Activated CD8-positive, alpha-beta T cell treated with anti-CD3 and anti-CD28 coated beads, Interleukin-2, amount 10 ng/mL, durations not matched to agents 7 days and 5 days (primary cell): Measurements from ENCODE around the gene JPH3. TPM values are rescaled to one million over a fixed set of nuclear protein-coding genes. Genes with fewer than 3 reads are reported as not detected.
A peak's percentile ranks its signal among the peaks of the same experiment; 100 is the strongest.

Experiments
- ATAC-seq: fragments of 150-1000 bp; cut with Tn5 transposase; one replicate; pipeline ENCODE4 v1.10.0; 2021; ENCODE audit warnings: moderate library complexity
- CTCF ChIA-PET: fragments of 350-600 bp; sonication (Branson Sonifier 250); formaldehyde crosslinking; loops from one replicate; lab custom pipeline; 2021; ENCODE audit warnings: antibody characterized with exemption; lab: Charles Lee
- POLR2A ChIA-PET: fragments of 350-600 bp; sonication (Branson Sonifier 250); formaldehyde crosslinking; loops from one replicate; lab custom pipeline; 2021; ENCODE audit warnings: antibody characterized with exemption; lab: Charles Lee
- DNase-seq: peaks from one replicate; pipeline ENCODE4 v3.0.0-alpha.2; 2020
- H3K27ac Mint-ChIP-seq: one replicate; pipeline ENCODE4 v1.8.0; 2021; ENCODE audit warnings: mild to moderate bottlenecking, mixed read lengths
- H3K27me3 Mint-ChIP-seq: one replicate; pipeline ENCODE4 v1.8.0; 2021; ENCODE audit warnings: low read depth, mixed read lengths
- H3K36me3 Mint-ChIP-seq: one replicate; pipeline ENCODE4 v1.8.0; 2021; ENCODE audit warnings: low read depth, mixed read lengths
- H3K4me1 Mint-ChIP-seq: one replicate; pipeline ENCODE4 v1.8.0; 2021; ENCODE audit warnings: low read depth, mixed read lengths
- H3K4me3 Mint-ChIP-seq: one replicate; pipeline ENCODE4 v1.8.0; 2021; ENCODE audit warnings: mild to moderate bottlenecking, mixed read lengths
- H3K9me3 Mint-ChIP-seq: one replicate; pipeline ENCODE4 v1.8.0; 2022; ENCODE audit warnings: mixed read lengths; ENCODE audit not compliant: insufficient read depth
- total RNA-seq, 2 experiments: library from RNA; stranded (reverse); gene quantifications; one replicate each; pipeline ENCODE4 v1.2.3, GENCODE V29; 2021

JPH3 gene
- total RNA-seq, 2 experiments from 2014 or later, result not detected

DNA sequence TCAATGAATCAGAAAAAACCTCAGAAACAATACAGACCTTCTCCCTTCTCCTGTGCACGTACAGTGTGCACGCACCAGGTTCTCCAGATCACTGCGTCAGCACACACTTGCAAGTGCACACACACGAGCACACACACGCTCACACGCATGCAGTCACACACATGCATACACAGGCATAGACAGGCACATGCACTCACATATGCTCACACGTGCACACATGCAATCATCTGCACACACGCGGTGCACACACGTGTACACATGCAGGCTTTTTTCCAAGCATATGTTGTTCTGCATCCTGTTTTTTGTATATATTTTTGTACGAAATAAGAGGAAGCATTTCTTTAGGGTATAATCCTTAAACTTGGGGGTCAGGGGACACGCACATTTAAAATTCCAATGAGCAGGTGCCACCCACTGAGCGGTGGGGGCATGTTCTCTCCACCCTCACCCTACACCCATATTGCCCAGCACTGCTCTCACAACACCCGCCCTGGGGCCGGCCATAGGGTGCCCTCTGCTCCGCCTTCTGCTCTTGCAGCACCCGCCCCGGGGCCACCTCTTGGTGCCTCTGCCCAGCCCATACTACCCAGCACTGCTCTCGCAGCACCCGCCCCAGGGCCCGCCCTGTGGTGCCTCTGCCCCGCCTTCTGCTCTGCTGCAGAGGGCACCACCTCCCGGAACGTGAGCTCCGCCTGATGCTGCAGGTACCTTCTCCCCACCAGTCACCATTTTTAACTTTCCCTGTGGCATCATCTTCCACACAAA, 142.6 kb downstream of the JPH3 start:
- Mint-ChIP-seq H3K4me3 (no peak overlapping the region), H3K27me3 (no peaks in the 10 kb centered on the region), H3K36me3 (peaks cover 56% of the 10 kb centered on the region), H3K9me3 (no peaks in the 10 kb centered on the region), H3K4me1 (no peaks in the 10 kb centered on the region), H3K27ac (no peak overlapping the region)
- ChIA-PET POLR2A (no interaction called here), CTCF (no interaction called here)
- ATAC-seq, result no peak
- no peak for DNase-seq

DNA sequence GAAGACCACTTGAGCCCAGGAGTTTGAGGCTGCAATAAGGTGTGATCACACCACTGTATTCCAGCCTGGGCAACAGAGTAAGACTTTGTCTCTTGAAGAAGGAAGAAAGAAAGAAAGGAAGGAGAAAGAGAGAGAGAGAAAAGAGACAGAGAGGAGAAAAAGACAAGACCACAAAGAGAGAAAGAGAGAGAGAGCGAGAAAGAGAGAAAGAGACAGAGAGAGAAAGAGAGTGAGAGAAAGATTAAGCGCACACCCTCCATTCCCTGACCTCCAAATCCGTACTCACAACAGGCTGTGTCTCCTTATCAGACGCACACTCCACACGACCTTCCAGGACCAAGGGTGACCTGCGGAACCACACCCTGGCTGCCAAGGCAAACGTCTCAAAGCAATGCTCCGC, 143.9 kb downstream of the JPH3 start:
- Mint-ChIP-seq H3K27me3 (no peaks in the 10 kb centered on the region), H3K4me3 (no peak overlapping the region), H3K9me3 (no peaks in the 10 kb centered on the region), H3K27ac (peak overlapping the region; percentile 21), H3K4me1 (no peaks in the 10 kb centered on the region), H3K36me3 (peaks cover 59% of the 10 kb centered on the region)
- DNase-seq (no peak), ATAC-seq (no peak)
- ChIA-PET CTCF (no interaction called here), POLR2A (no interaction called here)

Other genes starting within 250 kb of the JPH3 start
- 10 to 100 TPM; 29.3 to 30.1 TPM for gene FBXO31, start 218.7 kb upstream of the JPH3 start, total RNA-seq
- 10 to 100 TPM; 40.2 to 45.3 TPM for gene MAP1LC3B, start 210.2 kb upstream of the JPH3 start, total RNA-seq
- 1 to 10 TPM; 2.6 to 2.7 TPM for gene ZCCHC14, start 109.5 kb upstream of the JPH3 start, total RNA-seq
- gene KLHDC4, start 163.5 kb downstream of the JPH3 start, total RNA-seq, result 100 to 1,000 TPM in 1 of 2 experiments, 10 to 100 TPM in 1; 91.7 to 101 TPM